RPMI7951 (cell line): ENCODE results near the gene DROSHA. TPM values are rescaled to one million over a fixed set of nuclear protein-coding genes. Genes with fewer than 3 reads are reported as not detected.

Experiments used
- DNase-seq: peaks from one replicate; pipeline ENCODE4 v3.0.0-alpha.2; 2012; ENCODE audit warnings: low read depth
- total RNA-seq: library from RNA; depleted of rRNA; stranded (reverse); fragments of >200 nt; shearing (Covaris generic); gene quantifications from 2 replicates; pipeline ENCODE4 v1.2.3, GENCODE V29; 2014

Gene DROSHA
- total RNA-seq, 1 experiment from 2014 or later, result 29.8 TPM

- no peak for DNase-seq
Measured at GRCh38 chr5:31469886-31470285, 62.0 kb downstream of the DROSHA start.

GRCh38 chr5:31469466-31469865, 62.4 kb downstream of the DROSHA start:
- no peak for DNase-seq

- DNase-seq, result no peak
Measured at GRCh38 chr5:31465291-31465690, 66.6 kb downstream of the DROSHA start.

- DNase-seq, result no peak
Measured at GRCh38 chr5:31464081-31464480, 67.8 kb downstream of the DROSHA start.

GRCh38 chr5:31463351-31463750, 68.5 kb downstream of the DROSHA start:
- no peak for DNase-seq

- DNase-seq, result no peak
Measured at GRCh38 chr5:31459594-31459993, 72.3 kb downstream of the DROSHA start.

GRCh38 chr5:31455172-31455571, 76.7 kb downstream of the DROSHA start:
- no peak for DNase-seq

- DNase-seq, result no peak
Measured at GRCh38 chr5:31453522-31453921, 78.4 kb downstream of the DROSHA start.

- DNase-seq, result no peak
Measured at GRCh38 chr5:31452314-31452713, 79.6 kb downstream of the DROSHA start.

- no peak for DNase-seq
Measured at GRCh38 chr5:31449962-31450361, 81.9 kb downstream of the DROSHA start.

- DNase-seq, result peak; percentile 1
Measured at GRCh38 chr5:31449174-31449573, 82.7 kb downstream of the DROSHA start.

GRCh38 chr5:31445041-31445600, 86.8 kb downstream of the DROSHA start:
- DNase-seq, result no peak

- DNase-seq, result no peak
Measured at GRCh38 chr5:31443572-31443971, 88.3 kb downstream of the DROSHA start.

GRCh38 chr5:31442058-31442745, 89.7 kb downstream of the DROSHA start:
- no peak for DNase-seq

- no peak for DNase-seq
Measured at GRCh38 chr5:31436851-31437250, 95.0 kb downstream of the DROSHA start.

- DNase-seq, result no peak
Measured at GRCh38 chr5:31435730-31436129, 96.2 kb downstream of the DROSHA start.

- no peak for DNase-seq
Measured at GRCh38 chr5:31434898-31435297, 97.0 kb downstream of the DROSHA start.

- no peak for DNase-seq
Measured at GRCh38 chr5:31433229-31433628, 98.7 kb downstream of the DROSHA start.

- DNase-seq, result no peak
Measured at GRCh38 chr5:31427724-31428309, 104.1 kb downstream of the DROSHA start.

- no peak for DNase-seq
Measured at GRCh38 chr5:31427013-31427723, 104.7 kb downstream of the DROSHA start.

GRCh38 chr5:31421806-31422586, 109.9 kb downstream of the DROSHA start:
- no peak for DNase-seq

GRCh38 chr5:31417512-31417911, 114.4 kb downstream of the DROSHA start:
- DNase-seq, result no peak
